ENCODE data around the gene MACO1.

MACO1 gene

DNA sequence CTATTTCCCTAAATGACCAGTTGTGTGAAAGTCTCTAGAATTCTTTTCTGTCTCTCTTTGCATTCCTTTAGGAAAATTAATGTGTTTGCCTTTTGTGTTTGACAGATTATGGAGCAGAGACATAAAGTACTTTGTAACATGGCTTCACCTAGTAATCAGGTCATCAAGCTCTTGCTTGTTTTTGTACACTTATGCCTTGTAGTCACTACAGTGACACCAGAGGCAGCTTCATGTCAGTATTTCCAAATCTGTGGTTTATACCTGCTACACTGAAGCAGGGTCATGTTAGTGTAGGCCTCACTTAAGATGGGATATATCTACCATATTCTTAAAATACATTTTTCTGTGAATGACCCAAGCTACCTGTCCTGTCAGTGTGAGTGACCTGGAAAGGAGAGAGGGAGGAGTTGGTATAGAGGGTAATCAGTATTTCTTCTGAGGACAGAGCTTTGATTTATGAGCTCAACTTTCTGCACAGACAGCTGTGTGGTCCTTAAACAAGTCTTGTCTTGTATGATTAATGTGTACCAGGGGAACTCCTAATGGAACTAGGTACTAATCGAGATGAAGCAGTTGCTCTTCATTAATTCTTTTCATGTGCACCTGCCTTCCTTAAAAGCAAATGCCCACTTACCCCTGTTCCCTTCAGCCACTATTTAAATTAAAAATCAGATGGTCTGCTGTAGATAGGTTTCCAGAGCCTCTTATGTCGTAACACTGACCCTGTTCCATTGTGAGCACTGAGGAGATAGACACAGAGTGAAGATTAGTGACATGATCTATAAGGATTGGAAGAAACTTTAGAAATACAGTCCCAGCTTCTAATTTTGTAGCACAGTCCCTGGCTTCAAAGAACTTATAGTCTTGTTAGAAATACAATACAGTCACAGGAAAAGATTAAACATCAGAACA, 45.7 kb downstream of the MACO1 start:
- H3K4me3 ChIP-seq (ENCODE audit: low read depth, low read length): no peak overlapping the region
- TF ChIP-seq CTCF (IDR thresholded peaks at IDR 0.05; ENCODE audit: borderline replicate concordance, insufficient read depth, low read depth, low read length): no peak

GRCh38 chr1:25477448-25478034, 46.8 kb downstream of the MACO1 start:
- H3K4me3 ChIP-seq (ENCODE audit: low read depth, low read length): no peak overlapping the region
- TF ChIP-seq CTCF (IDR thresholded peaks at IDR 0.05; ENCODE audit: borderline replicate concordance, insufficient read depth, low read depth, low read length): no peak

DNA sequence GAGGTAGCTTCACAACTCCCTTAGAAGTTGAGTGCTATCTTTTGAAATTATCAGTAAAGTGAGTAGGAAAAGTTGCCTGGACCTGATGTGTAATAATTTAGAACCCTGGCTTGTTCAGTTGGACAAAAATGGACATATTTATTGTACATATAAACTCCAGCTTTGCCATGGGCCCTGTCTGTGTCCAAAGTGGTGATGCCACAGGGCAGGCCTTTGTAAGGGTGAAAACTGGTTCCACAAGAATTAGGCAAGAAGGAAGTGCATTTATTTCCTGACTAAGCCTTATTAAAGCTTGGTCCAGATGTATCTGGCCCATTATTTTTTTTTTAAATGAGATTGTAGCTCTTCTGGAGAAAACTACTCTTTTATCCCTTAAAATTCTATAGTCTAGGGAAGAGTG, 47.9 kb downstream of the MACO1 start:
- no peak for TF ChIP-seq CTCF (IDR thresholded peaks at IDR 0.05; ENCODE audit: borderline replicate concordance, insufficient read depth, low read depth, low read length)
- no peak overlapping the region for H3K4me3 ChIP-seq (ENCODE audit: low read depth, low read length)

DNA sequence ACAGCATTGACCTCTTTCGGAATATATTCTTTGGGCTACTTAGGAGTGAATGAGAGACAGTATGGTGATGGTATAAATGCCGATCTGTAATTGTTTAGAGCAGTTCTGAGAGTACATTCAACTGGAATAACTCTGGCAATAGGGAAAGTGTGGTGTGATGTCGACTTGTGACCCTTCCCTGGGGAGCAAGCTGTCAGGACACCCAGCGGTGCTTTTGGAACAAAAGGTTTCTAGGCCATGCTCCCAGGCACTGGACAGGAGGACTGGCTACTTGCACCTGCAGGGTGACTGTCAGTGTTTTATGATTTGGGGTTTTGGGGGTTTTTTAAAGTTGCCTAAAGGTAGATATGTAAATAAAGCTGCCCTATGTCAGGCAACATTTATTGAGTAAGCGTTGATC, 50.9 kb downstream of the MACO1 start:
- H3K4me3 ChIP-seq (ENCODE audit: low read depth, low read length): no peak overlapping the region
- TF ChIP-seq CTCF (IDR thresholded peaks at IDR 0.05; ENCODE audit: borderline replicate concordance, insufficient read depth, low read depth, low read length): no peak

DNA sequence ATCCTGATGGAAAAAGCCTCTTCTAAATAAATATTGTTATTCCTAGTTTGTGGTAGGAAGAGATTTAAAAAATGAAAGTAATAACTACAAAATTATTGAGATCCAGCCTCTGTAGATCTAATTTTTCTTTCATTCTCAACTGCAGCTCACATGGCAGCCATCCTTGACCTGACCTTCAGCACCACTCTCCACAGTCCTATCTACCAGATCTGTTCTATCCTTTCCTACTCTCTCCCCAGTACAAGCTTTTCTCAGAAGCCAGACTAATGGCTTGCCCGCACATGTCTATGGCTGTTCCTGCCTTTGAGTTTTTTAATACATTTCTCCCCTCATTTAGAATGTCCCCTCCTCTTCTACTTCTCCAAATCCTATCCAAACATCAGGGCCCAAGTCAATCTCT, 51.5 kb downstream of the MACO1 start:
- no peak overlapping the region for H3K4me3 ChIP-seq (ENCODE audit: low read depth, low read length)
- no peak for TF ChIP-seq CTCF (IDR thresholded peaks at IDR 0.05; ENCODE audit: borderline replicate concordance, insufficient read depth, low read depth, low read length)

DNA sequence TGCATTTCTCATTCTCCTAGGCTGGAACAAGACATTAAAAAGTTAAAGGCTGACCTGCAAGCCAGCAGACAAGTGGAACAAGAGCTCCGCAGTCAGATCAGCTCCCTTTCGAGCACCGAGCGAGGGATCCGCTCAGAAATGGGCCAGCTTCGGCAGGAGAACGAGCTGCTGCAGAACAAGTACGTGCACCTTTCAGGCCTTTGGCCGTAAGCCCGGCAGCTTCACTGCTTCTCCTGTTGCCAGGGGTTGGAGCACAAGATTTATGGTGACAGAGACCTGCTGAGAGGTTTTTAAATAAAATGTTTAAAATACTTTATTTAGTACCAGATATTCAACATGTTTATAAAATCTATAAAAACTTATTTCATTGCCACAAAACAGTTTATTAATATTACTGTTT, 53.4 kb downstream of the MACO1 start:
- H3K4me3 ChIP-seq (ENCODE audit: low read depth, low read length): no peak overlapping the region
- TF ChIP-seq CTCF (IDR thresholded peaks at IDR 0.05; ENCODE audit: borderline replicate concordance, insufficient read depth, low read depth, low read length): no peak

DNA sequence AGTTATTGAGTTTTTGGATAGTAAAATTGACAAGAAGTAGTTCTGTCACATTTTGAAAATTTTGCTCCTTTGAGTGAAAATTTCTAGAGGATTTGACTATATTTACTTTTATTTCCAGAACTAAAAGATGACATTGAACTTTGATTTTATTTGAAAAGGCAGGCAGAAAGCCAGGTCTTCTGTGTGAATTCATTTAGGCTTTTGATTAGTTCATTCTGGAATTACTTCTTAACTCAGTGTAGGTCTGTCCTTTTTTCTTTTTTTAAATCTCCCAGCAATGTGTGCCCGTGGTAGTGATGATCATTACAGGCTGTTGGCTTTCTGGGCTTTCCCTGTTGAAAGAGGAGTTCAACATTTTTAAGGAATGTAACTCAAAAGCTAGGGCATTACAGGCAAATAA, 53.8 kb downstream of the MACO1 start:
- TF ChIP-seq CTCF (IDR thresholded peaks at IDR 0.05; ENCODE audit: borderline replicate concordance, insufficient read depth, low read depth, low read length): no peak

More for the DNA sequence above, 53.8 kb downstream of the MACO1 start:
- H3K4me3 ChIP-seq (ENCODE audit: low read depth, low read length): no peak overlapping the region
